ENCODE results near the gene SPSB2.

GRCh38 chr12:6837370-6838060 lies 35.6 kb downstream of the SPSB2 start:
- TF ChIP-seq CTCF (IDR thresholded peaks at IDR 0.05; ENCODE audit: low read length) (no peak), EZH2 (optimal IDR thresholded peaks at IDR 0.05; ENCODE audit: low read depth, low read length) (no peak), EZH2phosphoT487 (IDR thresholded peaks at IDR 0.05; ENCODE audit: low read length) (no peak)
